ENCODE data around the gene BRIP1. TPM values are rescaled to one million over a fixed set of nuclear protein-coding genes. Genes with fewer than 3 reads are reported as not detected.

Gene BRIP1
- 3.2 to 4.8 TPM (median 4.5 TPM) in 5 replicates for total RNA-seq (2022; extraction: Qiagen RNA extraction; ENCODE audit: low read depth)

GRCh38 chr17:61862975-61863800, at the start of gene BRIP1:
TSS of gene BRIP1 (minus strand) at chr17:61863528. CDS start at chr17:61861539, 1,989 bp downstream.

Other genes starting within 250 kb of the BRIP1 start
- gene INTS2, start 64.5 kb upstream of the BRIP1 start, total RNA-seq (2022; extraction: Qiagen RNA extraction; ENCODE audit: low read depth) = 9.6 to 13.6 TPM (median 12.4 TPM) in 5 replicates
- gene MED13, start 201.8 kb upstream of the BRIP1 start, total RNA-seq (2022; extraction: Qiagen RNA extraction; ENCODE audit: low read depth) = 15.2 to 24.8 TPM (median 21.6 TPM) in 5 replicates

Measured in A549 treated with GW870086 at 1 μM for 4 hours (cell line).